Activated T-cell treated with anti-CD3 and anti-CD28 coated beads for 1 hour (primary cell): Measurements from ENCODE around the gene ZER1.
"Not testable (repeated sequence)": the region's sequence is repeated elsewhere in the genome, so short reads cannot be mapped to it uniquely, and the experiment has no call there.

Experiments
- DNase-seq: peaks from one replicate; pipeline ENCODE4 v3.0.0-alpha.2; 2020; ENCODE audit warnings: low read depth

The ZER1 gene

DNA sequence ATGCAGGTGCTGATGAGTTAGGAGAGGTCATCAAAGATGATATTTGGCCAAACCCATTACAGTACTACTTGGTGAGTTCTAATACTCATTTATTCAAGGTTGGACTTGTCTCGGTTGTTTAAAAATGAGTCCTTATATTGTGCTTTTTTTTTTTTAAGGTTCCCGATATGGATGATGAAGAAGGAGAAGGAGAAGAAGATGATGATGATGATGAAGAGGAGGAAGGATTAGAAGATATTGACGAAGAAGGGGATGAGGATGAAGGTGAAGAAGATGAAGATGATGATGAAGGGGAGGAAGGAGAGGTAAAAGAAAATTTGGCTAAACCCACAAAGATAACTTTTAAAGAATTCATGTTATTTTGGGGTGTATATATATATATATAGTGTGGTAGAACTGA is 78.0 kb downstream of the ZER1 start:
- DNase-seq = not testable (repeated sequence)

DNA sequence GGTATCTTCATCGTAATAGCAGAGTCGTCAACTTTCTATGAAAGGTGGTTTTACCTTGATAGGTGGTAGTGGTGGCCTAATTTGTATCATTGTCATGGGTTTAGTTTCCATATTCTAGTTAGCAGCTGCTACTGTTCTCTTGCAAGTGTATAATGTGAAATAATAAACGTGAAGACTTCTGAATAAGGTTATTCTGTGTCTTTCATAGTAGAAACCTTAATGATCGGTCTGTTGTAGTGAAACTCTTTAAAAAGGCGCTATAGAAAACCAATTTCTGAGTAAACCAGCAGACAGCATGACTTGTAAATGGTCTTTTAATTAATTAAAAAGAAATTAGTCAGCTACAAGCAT is 81.1 kb downstream of the ZER1 start:
- DNase-seq = no peak

DNA sequence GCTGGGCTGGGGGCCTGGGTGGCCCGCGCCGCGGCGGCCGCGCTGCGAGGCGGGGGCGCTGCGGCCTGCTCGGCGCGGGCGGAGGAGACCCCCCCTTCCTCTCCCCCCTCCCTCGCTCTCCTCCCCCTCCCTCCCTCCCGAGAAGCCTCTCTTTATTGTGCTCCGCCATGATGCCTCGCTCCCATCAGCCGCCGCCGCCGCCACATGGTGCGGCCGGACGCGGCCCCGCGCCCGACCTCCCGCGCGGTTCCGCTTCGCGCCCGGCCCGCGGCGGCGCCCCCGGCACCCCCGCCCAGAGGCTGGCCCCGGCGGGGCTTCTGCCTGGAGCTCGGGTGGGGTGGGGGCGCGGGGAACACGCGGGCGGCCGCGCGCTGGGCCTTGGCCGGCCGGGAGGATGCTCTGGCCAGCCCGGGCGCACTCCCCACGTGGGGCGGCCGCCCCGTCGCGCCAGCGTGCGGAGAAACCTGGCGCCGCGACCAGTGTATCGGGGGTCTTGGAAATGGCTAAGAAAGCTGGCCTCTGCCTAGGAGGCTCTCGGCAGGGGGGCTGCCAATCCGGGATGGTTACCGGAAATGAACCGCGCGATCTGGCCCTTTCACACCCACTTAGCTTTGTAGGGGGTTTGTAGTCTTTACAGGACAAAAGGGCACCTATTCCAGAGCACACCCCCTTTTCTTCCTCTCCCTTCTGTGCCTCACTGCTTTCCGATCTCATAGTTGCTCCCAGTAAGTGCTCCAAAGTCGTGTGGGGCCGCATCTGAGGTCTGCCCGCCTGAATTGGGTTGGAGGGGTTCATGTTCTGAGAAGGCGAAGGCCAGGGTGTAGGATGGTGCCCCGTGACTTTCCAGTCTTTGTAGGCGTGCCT is 81.7 kb downstream of the ZER1 start:
- DNase-seq = peak; percentile 41

DNA sequence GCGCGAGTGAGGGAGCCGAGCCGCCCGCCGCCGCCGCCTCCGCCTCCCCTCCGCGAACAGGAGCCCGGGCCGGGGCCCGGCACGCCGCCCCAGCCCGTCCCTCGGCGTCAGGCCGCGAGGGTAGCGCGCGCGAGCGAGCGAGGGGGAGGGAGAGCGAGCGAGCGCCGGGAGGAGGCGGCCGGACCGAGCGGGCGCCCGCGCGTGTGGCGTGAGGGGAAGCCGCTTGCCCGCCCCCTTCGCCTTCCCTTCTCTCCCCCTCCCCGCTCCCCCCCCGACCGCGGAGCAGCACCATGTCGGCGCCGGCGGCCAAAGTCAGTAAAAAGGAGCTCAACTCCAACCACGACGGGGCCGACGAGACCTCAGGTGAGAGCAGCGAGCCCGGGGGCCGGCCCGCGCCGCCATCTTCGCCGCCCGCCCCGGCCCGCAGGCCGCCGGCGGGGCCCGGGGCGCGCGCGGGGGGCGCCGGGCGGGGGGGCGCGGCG is 82.4 kb downstream of the ZER1 start:
- peak; percentile 49 for DNase-seq

DNA sequence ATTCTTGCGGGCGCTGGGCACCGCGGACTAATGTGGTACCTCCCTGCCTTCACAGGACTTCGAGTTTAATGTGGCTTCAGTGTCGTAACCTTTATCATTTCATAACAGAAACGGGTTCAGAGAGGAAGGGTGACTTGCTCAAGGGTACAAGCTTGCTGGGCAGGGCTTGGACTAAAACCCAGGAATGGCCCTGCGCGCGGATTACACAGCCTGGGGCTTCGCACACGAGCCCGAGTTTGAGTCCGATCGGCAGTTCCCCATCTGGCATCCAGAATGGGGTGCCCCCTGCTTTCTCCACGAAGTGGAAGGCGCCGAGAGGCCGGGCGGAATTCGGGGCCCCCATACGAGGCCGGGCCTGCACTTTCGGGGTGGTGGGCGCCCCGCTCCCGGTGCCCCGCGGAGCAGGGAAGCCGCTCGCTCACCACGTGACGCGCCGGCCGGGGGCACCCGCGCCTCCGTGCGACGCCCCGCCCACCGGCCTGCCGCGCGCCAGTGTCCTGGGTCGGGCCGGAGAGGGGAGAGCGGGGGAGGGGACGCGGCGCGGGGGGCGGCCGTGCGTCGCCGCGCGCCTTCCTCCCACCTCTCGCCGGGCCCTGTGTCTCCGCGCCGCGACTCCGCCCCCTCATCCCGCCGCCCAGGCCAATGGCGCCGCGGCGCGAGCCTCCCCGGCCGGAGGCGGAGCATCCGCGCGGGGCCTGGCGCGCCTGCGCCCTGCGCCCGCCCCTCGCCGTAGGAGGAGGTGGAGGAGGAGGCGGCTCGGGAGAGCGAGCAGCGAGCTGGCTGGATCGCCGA is 83.0 kb downstream of the ZER1 start, which contains the start of gene SET:
SET (plus strand) TSS at position 722 of the 792 bp plus-strand sequence. CDS start 361 bp downstream, outside the sequence.
- peak; percentile 84 for DNase-seq

DNA sequence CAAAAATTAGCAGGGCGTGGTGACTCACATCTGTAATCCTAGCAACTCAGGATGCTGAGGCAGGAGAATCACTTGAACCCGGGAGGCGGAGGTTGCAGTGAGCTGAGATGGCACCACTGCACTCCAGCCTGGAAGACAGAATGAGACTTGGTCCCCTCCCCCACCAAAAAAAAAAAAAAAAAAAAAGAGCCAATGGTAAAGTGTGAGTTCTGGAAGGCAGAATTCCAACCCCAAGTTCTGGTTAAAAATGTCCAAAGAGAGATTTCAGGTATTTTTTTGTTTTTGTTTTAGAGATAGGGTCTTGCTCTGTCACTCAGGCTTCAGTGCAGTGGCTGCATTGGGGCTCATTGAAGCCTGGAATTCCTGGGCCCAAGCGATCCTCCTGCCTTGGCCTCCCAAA is 84.3 kb downstream of the ZER1 start:
- DNase-seq = no peak

DNA sequence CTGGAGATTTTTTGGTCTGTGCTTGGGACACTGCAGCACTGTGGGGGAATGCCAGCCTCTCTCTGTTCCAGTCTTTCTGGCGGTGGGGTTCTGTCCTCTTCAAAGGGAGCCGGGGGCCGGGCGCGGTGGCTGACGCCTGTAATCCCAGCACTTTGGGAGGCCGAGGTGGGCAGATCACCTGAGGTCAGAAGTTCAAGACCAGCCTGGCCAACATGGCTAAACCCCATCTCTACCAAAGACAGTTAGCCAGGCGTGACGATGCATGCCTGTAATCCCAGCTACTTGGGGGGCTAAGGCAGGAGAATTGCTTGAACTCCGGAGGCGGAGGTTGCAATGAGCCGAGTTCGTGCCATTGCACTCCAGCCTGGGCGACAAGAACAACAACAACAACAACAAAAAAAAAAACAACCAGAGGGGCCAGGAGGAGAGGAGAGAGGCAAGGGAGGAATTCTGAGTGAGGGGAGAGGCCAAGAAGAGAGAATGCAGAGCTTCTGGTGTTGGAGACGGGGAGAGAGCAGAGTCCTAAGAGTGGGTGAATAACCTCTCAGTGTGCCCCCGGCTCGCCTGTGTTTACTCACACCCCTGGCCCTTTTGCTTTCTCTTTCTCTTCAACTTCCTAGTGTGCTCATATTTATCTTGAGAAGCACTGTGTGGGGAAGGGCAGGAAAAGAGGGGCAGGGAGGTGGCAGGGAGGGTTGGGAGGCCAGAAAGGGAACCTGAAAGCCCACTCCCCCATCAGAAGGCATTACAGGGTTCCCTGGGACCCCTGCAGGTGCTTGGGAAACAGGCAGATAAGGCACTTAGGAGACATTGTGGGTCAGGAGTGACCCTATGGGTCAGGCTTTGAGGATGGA is 85.9 kb downstream of the ZER1 start:
- DNase-seq = peak; percentile 30

DNA sequence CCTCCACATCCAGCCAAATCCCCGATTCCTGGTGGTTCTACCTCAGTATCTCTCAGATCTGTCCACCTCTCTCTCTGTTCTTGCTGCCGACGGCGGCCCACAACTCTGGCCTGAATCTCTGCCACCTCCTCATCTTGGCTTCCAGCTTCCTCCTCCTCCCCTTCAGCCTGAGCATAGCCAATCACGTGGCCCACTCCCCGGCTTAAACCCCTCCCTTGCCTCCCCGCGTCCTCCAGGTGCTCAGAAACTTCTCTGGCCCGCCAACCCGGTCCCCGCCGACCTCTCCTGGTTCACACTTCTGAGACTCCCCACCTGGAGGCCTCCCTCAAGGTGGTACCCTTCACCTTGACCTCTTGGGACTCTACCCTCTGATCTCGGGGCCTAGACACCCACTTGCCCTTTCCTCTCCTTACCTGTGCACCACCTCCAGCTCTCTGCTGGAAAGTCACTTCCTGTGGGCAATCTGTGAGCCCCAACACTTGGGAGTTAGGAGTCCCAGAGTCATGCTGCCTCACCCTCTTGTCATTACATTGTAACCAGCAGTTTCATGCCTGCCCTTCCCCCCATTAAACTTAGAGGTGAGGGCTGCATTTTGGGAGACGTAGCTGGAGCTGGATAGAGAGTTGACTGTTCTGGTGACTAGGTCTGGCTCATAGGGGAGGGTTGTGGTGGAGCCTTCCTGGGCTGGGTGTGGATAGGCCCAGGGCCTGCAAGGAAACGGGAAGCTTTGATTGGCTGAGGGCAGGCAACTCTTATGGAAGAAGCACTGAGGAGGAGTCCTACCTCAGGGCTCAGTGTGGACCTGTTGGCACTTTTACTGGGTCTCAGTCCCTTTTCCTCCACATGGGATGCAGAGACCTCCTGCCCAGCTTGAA is 87.2 kb downstream of the ZER1 start:
- DNase-seq = peak; percentile 59

DNA sequence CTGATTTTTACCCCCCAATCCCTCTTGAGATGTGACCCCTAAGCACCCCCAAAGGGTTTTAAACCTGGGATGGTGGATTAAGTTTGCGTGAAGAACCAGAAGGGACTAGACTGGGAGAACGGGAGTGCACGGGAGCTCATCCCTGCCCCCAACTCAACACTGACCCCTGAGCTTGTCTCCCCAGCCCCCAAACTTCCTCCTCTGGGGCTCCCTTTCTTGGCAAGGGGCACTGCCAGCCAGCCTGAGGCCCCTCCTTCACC is 87.7 kb downstream of the ZER1 start:
- DNase-seq = no peak

DNA sequence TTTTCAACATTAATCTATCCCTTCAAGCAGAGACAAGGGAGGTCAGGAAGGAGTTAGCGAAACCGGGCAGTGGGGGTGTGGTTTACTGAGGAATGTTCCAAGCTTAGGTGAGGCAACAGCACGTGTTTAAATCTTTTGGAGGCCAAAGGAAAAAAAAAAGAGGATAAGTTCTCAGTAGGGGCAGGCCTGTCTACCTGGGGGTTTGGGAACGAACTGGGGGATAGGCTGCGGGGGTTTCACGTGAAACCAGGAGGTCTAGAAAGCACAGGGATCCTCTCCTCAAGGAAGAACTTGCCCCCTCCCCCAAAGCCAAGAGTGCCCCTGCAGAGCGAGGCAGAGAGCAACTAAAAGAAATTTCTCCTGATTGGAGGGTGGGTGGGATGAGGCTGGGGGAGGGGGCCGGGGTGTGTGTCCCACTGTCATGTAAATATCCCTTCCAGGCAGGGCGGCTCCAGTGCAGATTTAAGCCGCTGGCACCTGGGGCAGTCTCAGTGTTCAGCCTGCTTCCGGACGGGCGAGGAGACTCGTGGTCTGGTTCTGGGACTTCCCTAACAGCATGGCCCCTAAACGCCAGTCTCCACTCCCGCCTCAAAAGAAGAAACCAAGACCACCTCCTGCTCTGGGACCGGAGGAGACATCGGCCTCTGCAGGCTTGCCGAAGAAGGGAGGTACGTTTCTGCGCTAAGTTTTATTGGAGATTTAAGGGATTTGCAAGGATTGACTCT is 88.2 kb downstream of the ZER1 start:
- no peak for DNase-seq
